Neural progenitor cell (in vitro differentiated cells): ENCODE results near the gene ADCY3.

Experiments
- CTCF ChIP-seq: fragments of 200-600 bp; sonication (generic); IDR thresholded peaks from 2 replicates; pipeline ENCODE4 v1.5.1; 2017; ENCODE audit warnings: antibody characterized with exemption, mild to moderate bottlenecking
- EZH2 ChIP-seq: fragments of 200-600 bp; sonication (generic); IDR thresholded peaks from 2 replicates; pipeline ENCODE4 v1.6.1; 2017; ENCODE audit warnings: antibody characterized with exemption, mild to moderate bottlenecking, moderate library complexity
- EZH2phosphoT487 ChIP-seq: fragments of 200-600 bp; sonication (generic); IDR thresholded peaks from 2 replicates; pipeline ENCODE4 v1.6.1; 2017; ENCODE audit warnings: antibody characterized with exemption

GRCh38 chr2:24913911-24914310, 6.1 kb downstream of the ADCY3 start:
- no peak for TF ChIP-seq EZH2phosphoT487
- TF ChIP-seq CTCF = no peak
- no peak for TF ChIP-seq EZH2
